SH-SY5Y (cell line): ENCODE data around the gene TNFRSF1A.

Experiments
- GATA2 ChIP-seq: IDR thresholded peaks from 2 replicates; pipeline ENCODE4 v1.6.1; 2011; ENCODE audit warnings: mild to moderate bottlenecking, low read depth, low read length
- GATA3 ChIP-seq: IDR thresholded peaks from 2 replicates; pipeline ENCODE4 v1.6.1; 2011; ENCODE audit warnings: low read depth, mild to moderate bottlenecking, low read length, moderate library complexity

The TNFRSF1A gene

GRCh38 chr12:6280672-6281071 is 61.2 kb downstream of the TNFRSF1A start:
- TF ChIP-seq GATA2 = no peak

- TF ChIP-seq GATA3 (no peak), GATA2 (no peak)
These were observed 61.8 kb downstream of the TNFRSF1A start for GRCh38 chr12:6280053-6280469.

GRCh38 chr12:6279631-6280030 is 62.2 kb downstream of the TNFRSF1A start:
- TF ChIP-seq GATA2 (no peak), GATA3 (no peak)

- TF ChIP-seq GATA2 = no peak
- no peak for TF ChIP-seq GATA3
These were observed 62.6 kb downstream of the TNFRSF1A start for GRCh38 chr12:6279256-6279628.
